Measurements from ENCODE around the gene TWNK.
"Not testable (repeated sequence)": the region's sequence is repeated elsewhere in the genome, so short reads cannot be mapped to it uniquely, and the experiment has no call there.

The TWNK gene

GRCh38 chr10:100972904-100973535 is 14.3 kb upstream of the TWNK start:
- no peak for DNase-seq (ENCODE audit: low read depth)

GRCh38 chr10:100975397-100975796 is 11.9 kb upstream of the TWNK start:
- not testable (repeated sequence) for DNase-seq (ENCODE audit: low read depth)

GRCh38 chr10:100976906-100977305 is 10.4 kb upstream of the TWNK start:
- no peak for DNase-seq (ENCODE audit: low read depth)

GRCh38 chr10:100977436-100977835 is 9.9 kb upstream of the TWNK start:
- DNase-seq (ENCODE audit: low read depth): no peak

- no peak for DNase-seq (ENCODE audit: low read depth)
These were observed 9.0 kb upstream of the TWNK start for GRCh38 chr10:100978121-100978900.

GRCh38 chr10:100978901-100979195 is 8.5 kb upstream of the TWNK start:
- no peak for DNase-seq (ENCODE audit: low read depth)

DNA sequence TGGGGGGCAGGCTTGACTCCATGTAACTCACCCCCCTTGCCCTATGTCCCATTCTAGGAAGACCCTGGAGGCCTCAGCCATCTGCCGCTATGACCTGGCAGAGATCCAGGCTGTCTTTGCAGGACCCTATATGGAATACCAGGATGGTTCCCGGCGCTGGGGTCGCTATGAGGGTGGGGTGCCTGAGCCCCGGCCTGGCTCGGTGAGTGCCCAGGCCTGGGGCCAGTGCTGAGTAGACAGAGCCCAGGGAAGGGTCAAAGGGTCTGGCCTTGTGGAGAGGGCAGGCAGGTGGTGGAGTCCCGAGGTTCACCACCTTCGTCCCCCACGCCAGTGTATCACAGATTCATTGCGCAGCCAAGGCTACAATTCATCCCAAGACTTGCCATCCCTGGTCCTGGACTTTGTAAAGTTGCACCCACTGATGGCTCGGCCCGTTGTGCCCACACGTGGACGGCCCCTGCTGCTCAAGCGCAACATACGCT is 7.5 kb upstream of the TWNK start:
- DNase-seq (ENCODE audit: low read depth): no peak

GRCh38 chr10:100980311-100980710 is 7.0 kb upstream of the TWNK start:
- no peak for DNase-seq (ENCODE audit: low read depth)

GRCh38 chr10:100980711-100981110 is 6.6 kb upstream of the TWNK start:
- no peak for DNase-seq (ENCODE audit: low read depth)

DNA sequence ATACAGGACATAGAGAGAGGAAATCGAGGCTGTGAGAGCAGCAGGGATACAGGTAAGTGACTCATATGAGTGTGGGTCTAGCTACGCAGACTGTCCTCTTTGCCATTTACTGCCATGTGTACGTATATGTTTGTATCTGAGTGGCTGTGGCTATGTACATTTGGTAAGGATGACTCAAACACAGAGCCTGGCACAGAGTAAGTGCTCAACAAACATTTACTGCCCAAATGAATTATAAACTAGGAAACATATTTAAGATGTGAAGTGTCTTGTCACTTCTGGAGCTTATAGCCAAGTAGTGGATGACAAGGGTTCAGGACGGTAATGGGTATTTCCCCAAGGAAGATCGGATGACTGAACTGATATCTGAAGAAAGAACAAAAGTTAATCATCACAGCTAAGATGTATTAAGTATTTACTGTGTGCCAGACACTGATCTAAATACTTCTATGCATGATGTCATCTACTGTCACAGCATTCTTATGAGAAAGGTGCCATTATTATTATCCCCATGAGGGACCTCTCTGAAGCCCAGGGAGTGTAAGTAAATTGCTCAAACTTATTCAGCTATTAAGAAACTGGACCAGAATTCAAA is 6.1 kb upstream of the TWNK start:
- no peak for DNase-seq (ENCODE audit: low read depth)

DNA sequence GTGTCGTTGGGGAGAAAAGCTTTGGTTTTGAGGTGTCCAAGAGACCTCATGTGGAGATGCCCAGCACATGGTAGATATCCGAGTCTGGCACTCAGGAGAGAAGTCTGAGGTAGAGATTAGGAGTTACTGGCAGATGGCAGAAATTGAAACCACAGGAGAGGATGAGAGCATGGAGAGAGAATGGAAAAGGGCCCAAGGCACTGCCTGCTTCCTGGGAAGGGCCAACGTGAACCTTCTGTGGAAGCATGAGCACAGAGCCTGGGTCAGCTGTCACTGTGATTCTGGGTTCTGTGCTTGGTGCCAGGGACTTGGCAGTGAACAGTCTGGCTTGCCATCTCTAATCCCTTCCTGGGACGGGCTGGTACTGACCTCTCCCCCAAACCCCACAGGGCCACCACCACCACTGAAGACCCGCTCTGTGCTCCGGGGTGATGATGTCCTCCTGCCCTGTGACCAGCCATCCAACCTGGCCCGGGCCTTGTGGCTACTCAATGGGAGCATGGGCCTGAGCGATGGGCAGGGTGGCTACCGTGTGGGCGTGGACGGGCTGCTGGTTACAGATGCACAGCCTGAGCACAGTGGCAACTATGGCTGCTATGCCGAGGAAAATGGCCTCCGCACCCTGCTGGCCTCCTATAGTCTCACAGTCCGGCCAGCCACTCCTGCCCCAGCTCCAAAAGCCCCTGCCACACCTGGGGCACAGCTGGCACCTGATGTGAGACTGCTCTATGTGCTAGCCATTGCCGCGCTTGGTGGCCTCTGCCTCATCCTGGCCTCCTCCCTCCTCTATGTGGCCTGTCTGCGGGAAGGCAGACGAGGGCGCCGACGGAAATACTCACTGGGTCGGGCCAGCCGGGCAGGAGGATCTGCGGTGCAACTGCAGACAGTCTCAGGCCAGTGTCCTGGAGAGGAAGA is 4.2 kb upstream of the TWNK start:
- no peak for DNase-seq (ENCODE audit: low read depth)

- DNase-seq (ENCODE audit: low read depth): no peak
These were observed 3.3 kb upstream of the TWNK start for GRCh38 chr10:100983868-100984671.

DNA sequence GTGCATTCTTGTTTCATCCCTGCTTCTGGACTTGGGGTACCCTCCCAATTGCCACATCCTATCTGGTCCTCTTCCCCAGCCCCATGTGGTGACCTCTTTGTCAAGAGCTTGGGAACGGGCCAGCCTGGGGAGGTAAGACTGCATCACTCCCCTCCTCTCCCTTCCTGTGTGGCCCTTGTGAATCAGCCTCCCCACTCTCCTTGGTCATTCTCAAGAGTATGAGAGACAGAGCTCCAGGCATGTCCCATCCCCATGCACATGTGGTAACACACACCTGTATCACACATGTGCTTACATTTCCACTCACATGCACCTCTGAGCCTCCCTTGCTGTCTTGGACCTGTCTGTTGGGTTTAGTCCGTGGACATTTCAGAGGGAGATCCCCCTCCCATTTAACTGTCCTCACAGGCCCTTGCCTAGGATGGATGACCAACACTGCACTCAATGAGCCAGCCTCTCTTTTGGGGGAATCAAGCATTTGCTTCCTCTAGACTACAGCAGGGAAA is 2.6 kb upstream of the TWNK start:
- DNase-seq (ENCODE audit: low read depth): no peak

GRCh38 chr10:100985336-100985735 is 2.0 kb upstream of the TWNK start:
- DNase-seq (ENCODE audit: low read depth): no peak

- DNase-seq (ENCODE audit: low read depth): no peak
These were observed 756 bp upstream of the TWNK start for GRCh38 chr10:100986623-100986951.

GRCh38 chr10:100987685-100988049 is 324 bp downstream of the TWNK start:
- DNase-seq (ENCODE audit: low read depth): no peak

GRCh38 chr10:100988166-100988565 is 823 bp downstream of the TWNK start:
- no peak for DNase-seq (ENCODE audit: low read depth)

- DNase-seq (ENCODE audit: low read depth): no peak
These were observed 1.7 kb downstream of the TWNK start for GRCh38 chr10:100989088-100989487.

DNA sequence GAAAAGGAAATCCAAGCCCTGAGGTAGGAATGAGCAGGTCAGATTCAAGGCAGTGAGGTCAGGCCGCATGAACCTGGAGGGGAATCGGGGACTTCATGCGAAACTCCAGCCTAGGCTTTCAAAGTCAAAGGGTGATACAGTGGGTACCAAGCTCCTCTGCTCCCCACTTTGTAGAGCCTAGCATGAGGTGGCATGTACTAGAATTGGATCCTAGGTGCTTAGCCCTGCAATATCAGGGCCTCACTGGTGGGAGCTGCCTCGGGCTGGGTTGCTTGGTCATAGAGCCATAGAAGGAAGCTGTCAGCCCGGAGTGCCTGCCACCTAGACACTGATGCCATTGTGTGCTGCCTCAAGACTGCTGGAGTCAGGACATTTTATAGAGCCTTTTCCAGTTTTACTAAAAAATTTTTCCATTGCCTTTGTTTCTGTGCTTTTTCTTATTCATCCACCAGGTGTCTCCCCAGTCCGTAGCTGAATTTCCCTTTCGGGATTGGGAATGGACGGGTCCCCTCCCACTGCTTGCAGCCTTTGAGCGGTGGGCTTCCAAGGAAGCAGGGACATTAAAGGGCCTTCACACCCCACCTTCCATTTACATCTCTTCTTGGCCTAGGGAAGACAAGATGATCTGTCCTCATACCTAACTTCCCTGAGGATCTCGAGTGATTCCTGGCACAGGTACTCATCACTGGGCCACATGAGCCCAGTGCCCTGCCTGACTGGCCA is 6.8 kb downstream of the TWNK start:
- no peak for DNase-seq (ENCODE audit: low read depth)

DNA sequence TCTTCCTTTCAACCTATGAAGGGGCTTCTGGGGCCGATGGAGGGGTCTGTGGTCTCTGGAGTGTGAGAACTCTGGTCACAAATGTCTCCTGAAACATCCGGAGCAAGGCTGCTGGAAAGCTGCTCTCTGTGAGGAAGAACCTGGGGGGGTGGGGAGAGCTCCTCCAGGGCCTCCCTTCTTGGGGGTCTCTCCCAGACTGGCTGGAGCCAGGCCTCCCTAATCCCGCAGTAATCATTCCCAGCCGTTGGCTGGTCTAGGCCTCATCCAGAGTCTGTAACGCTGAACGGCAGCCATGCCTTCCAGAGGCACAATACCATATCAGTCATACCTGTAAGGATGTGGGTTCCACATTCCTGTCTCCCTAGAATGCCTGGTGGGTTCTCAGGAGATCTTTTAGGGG is 7.8 kb downstream of the TWNK start:
- no peak for DNase-seq (ENCODE audit: low read depth)
